ENCODE results near the gene MACROD2. TPM values are rescaled to one million over a fixed set of nuclear protein-coding genes. Genes with fewer than 3 reads are reported as not detected.

Gene MACROD2
- total and polyA plus RNA-seq, 11 donors = 0.54 to 5.4 (median 2.4) TPM

DNA sequence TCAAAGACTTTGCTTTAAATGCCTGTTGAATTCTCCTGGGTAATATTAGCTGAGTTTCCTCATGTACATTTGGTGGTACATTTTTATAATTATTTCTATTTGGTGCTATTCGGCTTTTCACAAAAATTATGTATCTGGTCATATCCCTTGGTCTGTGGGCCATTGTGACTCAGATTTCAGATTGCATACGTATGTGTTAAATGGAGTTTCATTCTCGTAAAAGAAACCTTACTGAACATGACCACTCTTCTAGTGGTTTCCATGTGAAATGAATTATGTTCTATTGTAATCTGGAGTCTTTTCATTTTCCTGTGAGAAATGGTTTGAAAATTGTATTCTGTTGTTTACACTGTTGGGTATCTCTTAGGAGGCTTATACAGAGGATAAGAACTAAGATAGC lies 728.3 kb downstream of the MACROD2 start:
- Histone ChIP-seq H3K27me3 (no peaks in the 10 kb centered on the region), H3K4me3 (no peak overlapping the region), H3K36me3 (no peaks in the 10 kb centered on the region), H3K9me3 (no peaks in the 10 kb centered on the region), H3K4me1 (no peaks in the 10 kb centered on the region), H3K27ac (no peak overlapping the region)
- no peak for DNase-seq
- 88 to 95% (median 91%) methylated on average over 3 of the region's 3 CpGs for WGBS, 4 donors
- no peak for ATAC-seq
- intact Hi-C loops (cut with DNase I) = no loop called here
- TF ChIP-seq CTCF (IDR thresholded peaks at IDR 0.05) (no peak), POLR2A (IDR thresholded peaks at IDR 0.05) (no peak)

GRCh38 chr20:14724036-14724435 lies 728.7 kb downstream of the MACROD2 start:
- DNase-seq (no peak), ATAC-seq (no peak)
- H3K36me3 ChIP-seq = no peaks in the 10 kb centered on the region
- H3K4me1 ChIP-seq = no peaks in the 10 kb centered on the region
- H3K27me3 ChIP-seq = no peaks in the 10 kb centered on the region
- intact Hi-C loops (cut with DNase I) = no loop called here
- 62 to 73% (median 69%) methylated on average over 1 of the region's 1 CpG for WGBS, 4 donors
- H3K9me3 ChIP-seq = no peaks in the 10 kb centered on the region
- H3K4me3 ChIP-seq = no peak overlapping the region
- H3K27ac ChIP-seq = no peak overlapping the region
- TF ChIP-seq CTCF (IDR thresholded peaks at IDR 0.05) (no peak), POLR2A (IDR thresholded peaks at IDR 0.05) (no peak)

- Histone ChIP-seq H3K4me1 (no peaks in the 10 kb centered on the region), H3K9me3 (no peaks in the 10 kb centered on the region), H3K27ac (no peak overlapping the region), H3K27me3 (no peaks in the 10 kb centered on the region), H3K4me3 (no peak overlapping the region), H3K36me3 (no peaks in the 10 kb centered on the region)
- DNase-seq = no peak
- ATAC-seq = no peak
- TF ChIP-seq POLR2A (IDR thresholded peaks at IDR 0.05) (no peak), CTCF (IDR thresholded peaks at IDR 0.05) (no peak)
- WGBS, 4 donors = 27 to 68% (median 63%) methylated on average over 1 of the region's 1 CpG
- intact Hi-C loops (cut with DNase I) = no loop called here
These were observed 729.2 kb downstream of the MACROD2 start for GRCh38 chr20:14724468-14724867.

- H3K4me3 ChIP-seq = no peak overlapping the region
- H3K9me3 ChIP-seq = no peaks in the 10 kb centered on the region
- H3K27me3 ChIP-seq = no peaks in the 10 kb centered on the region
- no peaks in the 10 kb centered on the region for H3K4me1 ChIP-seq
- TF ChIP-seq POLR2A (IDR thresholded peaks at IDR 0.05) (no peak), CTCF (IDR thresholded peaks at IDR 0.05) (no peak)
- DNase-seq (no peak), ATAC-seq (no peak)
- WGBS, 4 donors = 88 to 92% (median 91%) methylated on average over 3 of the region's 3 CpGs
- H3K27ac ChIP-seq = no peak overlapping the region
- H3K36me3 ChIP-seq = no peaks in the 10 kb centered on the region
- intact Hi-C loops (cut with DNase I) = no loop called here
These were observed 731.3 kb downstream of the MACROD2 start for GRCh38 chr20:14726591-14726990.
